Heart right ventricle (tissue), 16 donors: ENCODE data around the gene UBE2Q2. TPM values are rescaled to one million over a fixed set of nuclear protein-coding genes. Genes with fewer than 3 reads are reported as not detected.
"Not testable (repeated sequence)": the region's sequence is repeated elsewhere in the genome, so short reads cannot be mapped to it uniquely, and the experiment has no call there.

Experiments
- ATAC-seq, 8 donors: fragments of 200-7000 bp; cut with Tn5 transposase; one replicate each; pipeline ENCODE4 v1.9.1; 2020; ENCODE audit warnings: mild to moderate bottlenecking in 8 of 8, moderate library complexity in 8 of 8, moderate number of reproducible peaks in 1 of 8
- DNase-seq, 2 donors: peaks; one replicate each; pipeline ENCODE4 v3.0.0-alpha.2; 2020
- H3K27ac ChIP-seq, 10 donors: fragments of 200-600 bp; sonication (generic) in 2 of 10; one replicate each; pipeline versions ENCODE4 v1.5.0 to v1.8.0; 2020 to 2022; ENCODE audit warnings: mild to moderate bottlenecking in 3 of 10
- H3K27me3 ChIP-seq, 7 donors: fragments of 200-600 bp; one replicate each; pipeline ENCODE4 v1.8.0; 2021 to 2022; ENCODE audit warnings: mild to moderate bottlenecking in 2 of 7
- H3K36me3 ChIP-seq, 9 donors: fragments of 200-600 bp; sonication (generic) in 1 of 9; one replicate each; pipeline versions ENCODE4 v1.5.0 to v1.8.0; 2020 to 2022; ENCODE audit warnings: mild to moderate bottlenecking in 2 of 9
- H3K4me1 ChIP-seq, 9 donors: fragments of 200-600 bp; sonication (generic) in 1 of 9; one replicate each; pipeline versions ENCODE4 v1.5.0 to v1.8.0; 2020 to 2022; ENCODE audit warnings: mild to moderate bottlenecking in 4 of 9
- H3K4me3 ChIP-seq, 10 donors: fragments of 200-600 bp; sonication (generic) in 2 of 10; one replicate each; pipeline versions ENCODE4 v1.5.0 to v1.8.0; 2020 to 2022; ENCODE audit warnings: mild to moderate bottlenecking in 7 of 10, moderate library complexity in 2 of 10
- H3K9me3 ChIP-seq, 11 donors: fragments of 200-600 bp in 10 of 11; sonication (generic) in 2 of 11; one replicate each; pipeline versions ENCODE4 v1.5.0 to v1.8.0; 2013 to 2022; ENCODE audit warnings: mild to moderate bottlenecking in 2 of 11, control low read depth in 1 of 11, moderate library complexity in 1 of 11
- CTCF ChIP-seq, 9 donors: fragments of 200-600 bp; sonication (generic) in 2 of 9; IDR thresholded peaks; one replicate each; pipeline versions ENCODE4 v1.5.0 to v1.8.0; 2021 to 2022; ENCODE audit warnings: antibody characterized with exemption in 9 of 9, mild to moderate bottlenecking in 5 of 9, moderate library complexity in 1 of 9
- whole genome bisulfite sequencing, 2 donors: extraction: QIAGEN DNeasy Blood & Tissue Kit; methylation state at CpG; one replicate each; pipeline ENCODE4 v1.1.7; 2013; ENCODE audit warnings: inconsistent platforms in 1 of 2; 5-methylcytosine and 5-hydroxymethylcytosine counted together
- intact Hi-C, 10 donors: fragments of 100-400 bp; cut with DNase I; formaldehyde crosslinking; loops; one replicate each; pipeline versions ENCODE4 v1.11.1 to v1.14.2; 2022
- polyA plus RNA-seq, 2 donors: library from polyadenylated mRNA; stranded (reverse); fragments of 200-250 nt; gene quantifications; one replicate each; pipeline ENCODE4 v1.2.3, GENCODE V29; 2013
- total RNA-seq, 10 donors: library from RNA; stranded (reverse); fragmentation: NEBNext Ultra II Directional in 3 of 10; extraction: Animal tissue kit (Norgen Biotek cat#: 25700) in 3 of 10; gene quantifications; one replicate each; pipeline versions ENCODE4 v1.2.1 to v1.2.4, GENCODE V29; 2021 to 2023
- donor health status: Arrhythmogenic right ventricular cardiomyopathy.
- donor health status: ischemic (EF 13 %, LVEDD 7.1; RV severe dilation, severe dysfunction).
- donor health status: healthy with polysubstance abuse.
- donor health status: DM: no; HTN: yes; CAD: no.
- donor health status: DM: no; HTN: no; CAD: no.
- donor health status: ischemic (EF 25% LVEDD 6.9; RV normal size, moderate dysfunction).
- donor health status: ischemic (EF 25% LVEDD 5.7; RV mildly dilated, moderate dysfunction).
- donor health status: healthy.
- donor health status: DM: yes; HTN: yes; CAD: no.
- donor health status: Ischemic cardiomyopathy.
- donor health status: ischemic (EF 35%, LVEDD 5.7; RV mildly dilated, moderate dysfunction).
- donor health status: nonischemic (EF 11% LVEDD 7.7; RV severe dilation, severe dysfunction).
- donor health status: DM: yes; HTN: yes; CAD: no.
- donor health status: PGD.
- donor health status: ischemic (EF 29% LVEDD 5.4; RV normal size, mild dysfunction).
- donor health status: nonischemic (EF 23%, LVEDD 6.1; RV moderate dilation, normal function).

UBE2Q2 gene
- total and polyA plus RNA-seq, 12 donors = 12.5 to 36.5 (median 24.1) TPM

DNA sequence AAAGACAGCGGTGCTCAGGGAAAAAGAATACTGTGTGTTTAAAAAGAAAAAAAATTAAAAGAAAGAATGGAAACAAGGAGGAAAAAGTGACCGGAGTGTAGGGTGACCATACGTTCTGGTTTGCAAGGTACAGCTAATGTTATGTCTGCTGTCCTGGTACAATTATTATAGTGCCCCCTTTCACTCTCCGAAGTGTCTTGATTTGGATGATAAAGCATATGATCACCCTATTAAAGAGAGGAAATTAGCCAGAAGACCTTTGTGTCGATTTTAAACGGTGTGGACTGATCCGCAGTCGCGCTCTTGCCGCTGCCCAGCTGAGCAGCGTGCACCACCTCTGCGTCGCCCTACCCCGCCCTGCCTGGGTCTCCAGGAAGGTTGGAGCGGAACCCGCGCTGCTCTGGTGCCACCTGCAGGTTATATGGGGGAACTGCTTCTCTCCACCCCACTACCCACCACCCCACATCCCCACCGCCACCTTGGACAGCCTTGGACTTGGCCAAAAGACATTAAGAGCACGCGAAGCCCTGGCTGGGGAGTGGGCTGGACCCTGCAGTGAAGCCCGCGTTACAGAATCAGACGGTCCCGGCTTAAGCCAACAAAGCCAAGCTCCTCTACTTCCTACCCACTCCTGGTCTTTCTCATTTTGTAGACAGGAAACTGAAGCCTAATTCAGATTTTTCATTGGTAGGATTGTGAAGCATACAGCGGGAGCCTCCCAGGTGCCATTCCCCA, 41.2 kb upstream of the UBE2Q2 start:
- DNase-seq (peak; percentile 78 to 83), ATAC-seq (peak; percentile 95 to 99 (median 97))
- Histone ChIP-seq H3K9me3 (no peaks in the 10 kb centered on the region), H3K27me3 (peaks cover 0 to 42% (median 25%) of the 10 kb centered on the region in 7 donors), H3K4me3 (peak overlapping the region in 8 of 10 donors; percentile 11 to 38 (median 28)), H3K36me3 (no peaks in the 10 kb centered on the region), H3K4me1 (peaks cover 0 to 17% (median 5%) of the 10 kb centered on the region in 9 donors), H3K27ac (no peak overlapping the region)
- intact Hi-C loops = loop anchor here in 8 of 10 donors (1.0 to 5.0 kb wide), 10 partner anchors 70 to 435 kb away; partner anchors contain the start of gene MAN2C1 (in 1 of the 8)
- WGBS, 2 donors = 4 to 5% methylated on average over 25 of the region's 25 CpGs
- peak; percentile 82 to 98 (median 93) for TF ChIP-seq CTCF (IDR thresholded peaks at IDR 0.05)

DNA sequence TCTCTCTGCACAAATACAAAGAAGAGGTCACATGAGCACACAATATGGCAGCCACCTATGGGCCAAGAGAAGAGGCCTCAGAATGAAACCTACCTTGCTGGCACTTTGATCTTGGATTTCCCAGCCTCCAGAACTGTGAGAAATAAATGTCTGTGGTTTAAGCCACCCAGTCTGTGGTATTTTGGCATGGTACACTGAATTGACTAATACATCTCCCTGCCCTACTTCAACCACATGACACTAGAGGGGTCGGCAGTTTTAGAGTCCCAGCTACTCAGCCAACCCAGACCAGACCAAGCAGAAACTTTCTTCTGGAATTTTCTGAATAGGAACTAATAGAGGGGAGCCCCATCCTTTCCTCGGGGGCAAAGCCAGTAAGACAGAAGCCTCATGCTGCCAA, 35.8 kb upstream of the UBE2Q2 start:
- ATAC-seq, intact Hi-C loops, H3K27ac ChIP-seq, H3K36me3 ChIP-seq, H3K4me3 ChIP-seq, H3K9me3 ChIP-seq, DNase-seq, H3K4me1 ChIP-seq: not testable (repeated sequence)
- peaks cover 0 to 32% (median 4%) of the 10 kb centered on the region in 7 donors for H3K27me3 ChIP-seq
- 40 to 47% methylated on average over 2 of the region's 2 CpGs for WGBS, 2 donors

GRCh38 chr15:75808009-75808408, 35.2 kb upstream of the UBE2Q2 start:
- ATAC-seq, DNase-seq, H3K4me3 ChIP-seq, H3K4me1 ChIP-seq, H3K9me3 ChIP-seq, H3K27ac ChIP-seq, H3K36me3 ChIP-seq, intact Hi-C loops: not testable (repeated sequence)
- 89 to 92% methylated on average over 6 of the region's 6 CpGs for WGBS, 2 donors
- peaks cover 0 to 27% (median 0%) of the 10 kb centered on the region in 7 donors for H3K27me3 ChIP-seq

DNA sequence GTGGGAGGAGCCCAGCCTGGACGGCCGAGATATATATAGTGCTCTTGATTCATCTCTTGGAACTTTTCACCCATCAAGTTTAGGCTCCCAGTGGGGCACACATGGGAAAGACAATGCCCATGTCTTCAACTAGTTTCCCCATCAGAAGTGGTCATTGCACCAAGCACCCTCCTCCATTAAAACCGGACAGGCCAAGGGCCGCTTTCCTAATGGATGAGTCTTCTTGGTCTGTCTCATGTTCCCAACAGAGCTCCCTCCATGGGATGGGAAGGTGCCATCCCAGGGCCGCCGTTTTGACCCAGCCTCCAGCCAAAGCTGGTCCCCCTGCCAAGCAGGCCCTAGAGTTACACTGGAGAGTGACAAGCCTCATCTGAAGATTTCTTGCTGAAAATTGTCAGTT, 34.7 kb upstream of the UBE2Q2 start:
- no peak overlapping the region for H3K27ac ChIP-seq
- H3K36me3 ChIP-seq = no peaks in the 10 kb centered on the region
- no peak for TF ChIP-seq CTCF (IDR thresholded peaks at IDR 0.05)
- H3K4me1 ChIP-seq = no peaks in the 10 kb centered on the region
- DNase-seq (no peak), ATAC-seq (no peak)
- peaks cover 0 to 23% (median 0%) of the 10 kb centered on the region in 7 donors for H3K27me3 ChIP-seq
- intact Hi-C loops = no loop called here
- H3K9me3 ChIP-seq = no peaks in the 10 kb centered on the region
- 75 to 79% methylated on average over 6 of the region's 6 CpGs for WGBS, 2 donors
- no peak overlapping the region for H3K4me3 ChIP-seq

GRCh38 chr15:75809986-75810750, 33.1 kb upstream of the UBE2Q2 start:
- peak in 7 of 9 donors; percentile 32 to 55 (median 47) for TF ChIP-seq CTCF (IDR thresholded peaks at IDR 0.05)
- no peaks in the 10 kb centered on the region for H3K4me1 ChIP-seq
- peaks cover 0 to 8% (median 0%) of the 10 kb centered on the region in 7 donors for H3K27me3 ChIP-seq
- DNase-seq = no peak
- WGBS, 2 donors = 79% methylated on average over 10 of the region's 10 CpGs
- H3K9me3 ChIP-seq = no peaks in the 10 kb centered on the region
- ATAC-seq = peak in 5 of 8 donors; percentile 47 to 59 (median 51)
- H3K36me3 ChIP-seq = no peaks in the 10 kb centered on the region
- H3K27ac ChIP-seq = no peak overlapping the region
- intact Hi-C loops = loop anchor here in 6 of 10 donors (5.0 to 10.0 kb wide), 5 partner anchors 112 to 332 kb away; no protein-coding TSS in a partner anchor
- H3K4me3 ChIP-seq = no peak overlapping the region
